Keratinocyte (primary cell): Measurements from ENCODE around the gene CRISPLD2. TPM values are rescaled to one million over a fixed set of nuclear protein-coding genes. Genes with fewer than 3 reads are reported as not detected.
"Not testable (repeated sequence)": the region's sequence is repeated elsewhere in the genome, so short reads cannot be mapped to it uniquely, and the experiment has no call there.

ENCODE experiments used
- DNase-seq: peaks from one replicate; pipeline ENCODE4 v3.0.0-alpha.2; 2011; ENCODE audit warnings: low read depth, missing footprints, low spot score
- FAIRE-seq: peaks from 2 replicates; lab custom pipeline; 2011; peaks lifted over from hg19 to GRCh38; lab: Jason Lieb, UNC
- H2AFZ ChIP-seq: 2 replicates; pipeline ENCODE4 v1.6.0; 2012; ENCODE audit warnings: low read length, control low read depth, inconsistent platforms; ENCODE audit not compliant: control insufficient read depth
- H3K27ac ChIP-seq: 2 replicates; pipeline ENCODE4 v1.5.1; 2011; ENCODE audit warnings: low read length; ENCODE audit not compliant: control insufficient read depth, insufficient read depth
- H3K27me3 ChIP-seq: 3 replicates; pipeline ENCODE4 v1.6.0; 2011; ENCODE audit warnings: low read length; ENCODE audit not compliant: control insufficient read depth, insufficient read depth; ENCODE audit errors: extremely low read depth
- H3K36me3 ChIP-seq, 2 experiments: 2 replicates in 1 of 2; 3 replicates in 1 of 2; pipeline ENCODE4 v1.5.1; 2011; ENCODE audit warnings: low read length in 2 of 2, mild to moderate bottlenecking in 1 of 2; ENCODE audit not compliant: control insufficient read depth in 2 of 2, insufficient read depth in 2 of 2; ENCODE audit errors: extremely low read depth in 1 of 2
- H3K4me1 ChIP-seq: 3 replicates; pipeline ENCODE4 v1.5.1; 2011; ENCODE audit warnings: low read length; ENCODE audit not compliant: control insufficient read depth, insufficient read depth; ENCODE audit errors: extremely low read depth
- H3K4me2 ChIP-seq: 3 replicates; pipeline ENCODE4 v1.6.0; 2011; ENCODE audit warnings: low read depth, low read length; ENCODE audit not compliant: control insufficient read depth, insufficient read depth; ENCODE audit errors: extremely low read depth
- H3K4me3 ChIP-seq, 3 experiments: fragments of 200-600 bp in 1 of 3; sonication (generic) in 1 of 3; 2 replicates in 2 of 3; 3 replicates in 1 of 3; pipeline ENCODE4 v1.5.1; 2011 to 2016; ENCODE audit warnings: low read length in 3 of 3, mild to moderate bottlenecking in 3 of 3, control low read depth in 2 of 3, inconsistent platforms in 1 of 3, low read depth in 1 of 3, mixed read lengths in 1 of 3, mixed run types in 1 of 3, moderate library complexity in 1 of 3; ENCODE audit not compliant: control insufficient read depth in 2 of 3, insufficient read depth in 2 of 3; ENCODE audit errors: extremely low read depth in 1 of 3
- H3K79me2 ChIP-seq: 2 replicates; pipeline ENCODE4 v1.6.0; 2012; ENCODE audit warnings: low read length; ENCODE audit not compliant: control insufficient read depth, insufficient read depth
- H3K9ac ChIP-seq: 3 replicates; pipeline ENCODE4 v1.6.0; 2011; ENCODE audit warnings: low read length; ENCODE audit not compliant: control insufficient read depth, insufficient read depth; ENCODE audit errors: extremely low read depth
- H3K9me1 ChIP-seq: 3 replicates; pipeline ENCODE4 v1.6.0; 2011; ENCODE audit warnings: low read length; ENCODE audit not compliant: control insufficient read depth, insufficient read depth; ENCODE audit errors: extremely low read depth
- H3K9me3 ChIP-seq: 2 replicates; pipeline ENCODE4 v1.5.1; 2012; ENCODE audit warnings: low read depth, low read length; ENCODE audit not compliant: control insufficient read depth
- H4K20me1 ChIP-seq: 3 replicates; pipeline ENCODE4 v1.6.0; 2011; ENCODE audit warnings: low read length; ENCODE audit not compliant: control insufficient read depth, insufficient read depth; ENCODE audit errors: extremely low read depth
- CTCF ChIP-seq, 3 experiments: IDR thresholded peaks in 1 of 3; conservative IDR thresholded peaks in 1 of 3; optimal IDR thresholded peaks in 1 of 3; 2 replicates in 2 of 3; 3 replicates in 1 of 3; pipeline versions ENCODE3 to v1.5.1; 2011; ENCODE audit warnings: low read length in 3 of 3, mild to moderate bottlenecking in 3 of 3, moderate library complexity in 2 of 3, control low read depth in 1 of 3, inconsistent platforms in 1 of 3; ENCODE audit not compliant: insufficient read depth in 2 of 3; ENCODE audit errors: extremely low read depth in 1 of 3
- EZH2 ChIP-seq: IDR thresholded peaks from one replicate; pipeline ENCODE4 v1.6.1; 2012; ENCODE audit warnings: inconsistent platforms, mild to moderate bottlenecking, low read length, moderate library complexity
- dilution Hi-C: fragments of 300-500 bp; cut with MboI; formaldehyde crosslinking; loops from one replicate; pipeline ENCODE4 v1.7.0; 2020; ENCODE audit warnings: low sequenced_read_pairs; ENCODE audit not compliant: extremely low pct_ligation_motif_present
- polyA plus RNA-seq, 5 experiments: library from polyadenylated mRNA; depleted of rRNA in 3 of 5; stranded (reverse) in 3 of 5; stranded (forward) in 1 of 5; unstranded in 1 of 5; fragments of >200 nt; gene quantifications; 1 replicate in 1 of 5; 2 replicates in 3 of 5; 3 replicates in 1 of 5; pipeline versions ENCODE4 v1.2.1 to v1.2.3, GENCODE V29; 2011 to 2012; ENCODE audit warnings: missing spikeins in 2 of 5, low read depth in 1 of 5, low replicate concordance in 1 of 5

Gene CRISPLD2
- polyA plus RNA-seq, 1 donor (not counting 4 experiments of a cell fraction or from before 2014, with no cell fraction given): 1.2 TPM

GRCh38 chr16:84868829-84869472 lies 49.2 kb downstream of the CRISPLD2 start:
- H3K36me3 ChIP-seq: no peaks in the 10 kb centered on the region
- no peak for TF ChIP-seq EZH2
- no peak for TF ChIP-seq CTCF (optimal IDR thresholded peaks at IDR 0.05 in 1 of 3, IDR thresholded peaks at IDR 0.05 in 1 of 3, conservative IDR thresholded peaks at IDR 0.05 in 1 of 3; ENCODE audit: extremely low read depth in 1 of 3, insufficient read depth in 2 of 3, low read length in 3 of 3)
- no peak overlapping the region for H2AFZ ChIP-seq
- dilution Hi-C loops: loop anchor here (10.0 kb wide), 1 partner anchor 76 kb away; no protein-coding TSS in a partner anchor
- no peaks in the 10 kb centered on the region for H3K9me1 ChIP-seq
- no peak overlapping the region for H3K9ac ChIP-seq
- H3K27me3 ChIP-seq: no peaks in the 10 kb centered on the region
- H3K9me3 ChIP-seq: no peaks in the 10 kb centered on the region
- FAIRE-seq (no peak), DNase-seq (no peak)
- H3K4me1 ChIP-seq: no peaks in the 10 kb centered on the region
- H3K79me2 ChIP-seq: no peaks in the 10 kb centered on the region
- no peak overlapping the region for H3K4me2 ChIP-seq
- H3K27ac ChIP-seq: no peak overlapping the region
- H4K20me1 ChIP-seq: no peaks in the 10 kb centered on the region
- H3K4me3 ChIP-seq: no peak overlapping the region

- H4K20me1 ChIP-seq: no peaks in the 10 kb centered on the region
- H3K9me1 ChIP-seq: no peaks in the 10 kb centered on the region
- no peak overlapping the region for H3K4me2 ChIP-seq
- no peaks in the 10 kb centered on the region for H3K79me2 ChIP-seq
- no peaks in the 10 kb centered on the region for H3K36me3 ChIP-seq
- no peak overlapping the region for H3K27ac ChIP-seq
- no peak overlapping the region for H3K4me3 ChIP-seq
- H3K4me1 ChIP-seq: no peaks in the 10 kb centered on the region
- TF ChIP-seq CTCF (optimal IDR thresholded peaks at IDR 0.05 in 1 of 3, IDR thresholded peaks at IDR 0.05 in 1 of 3, conservative IDR thresholded peaks at IDR 0.05 in 1 of 3; ENCODE audit: extremely low read depth in 1 of 3, insufficient read depth in 2 of 3, low read length in 3 of 3): no peak
- no peak for TF ChIP-seq EZH2
- H2AFZ ChIP-seq: no peak overlapping the region
- no peak overlapping the region for H3K9ac ChIP-seq
- dilution Hi-C loops: loop anchor here (10.0 kb wide), 1 partner anchor 75 kb away; no protein-coding TSS in a partner anchor
- no peak for FAIRE-seq
- no peak for DNase-seq
- H3K9me3 ChIP-seq: no peaks in the 10 kb centered on the region
- no peaks in the 10 kb centered on the region for H3K27me3 ChIP-seq
These were observed 49.7 kb downstream of the CRISPLD2 start for GRCh38 chr16:84869473-84869845.

- H3K79me2 ChIP-seq, H3K4me3 ChIP-seq, H3K4me1 ChIP-seq, DNase-seq, dilution Hi-C loops, FAIRE-seq, H2AFZ ChIP-seq, H3K27me3 ChIP-seq, H3K9me1 ChIP-seq, H3K9ac ChIP-seq, H4K20me1 ChIP-seq, H3K36me3 ChIP-seq, H3K4me2 ChIP-seq, H3K9me3 ChIP-seq, H3K27ac ChIP-seq: not testable (repeated sequence)
These were observed 53.2 kb downstream of the CRISPLD2 start for GRCh38 chr16:84872971-84873370.
